ENCODE data around the gene SEC14L5.

SEC14L5 gene

GRCh38 chr16:4938683-4939030 is 19.5 kb upstream of the SEC14L5 start:
- no peaks in the 10 kb centered on the region for H4K20me1 ChIP-seq (ENCODE audit: insufficient read depth, low read length)
- DNase-seq: no peak
- H3K79me2 ChIP-seq (ENCODE audit: low read length): no peaks in the 10 kb centered on the region
- TF ChIP-seq EZH2 (optimal IDR thresholded peaks at IDR 0.05; ENCODE audit: low read depth, low read length) (no peak), EZH2phosphoT487 (IDR thresholded peaks at IDR 0.05; ENCODE audit: low read length) (no peak), CTCF (IDR thresholded peaks at IDR 0.05; ENCODE audit: low read length) (no peak)
- H2AFZ ChIP-seq (ENCODE audit: low read length): no peak overlapping the region
- H3K4me3 ChIP-seq (ENCODE audit: low read length): no peak overlapping the region
- H3K9ac ChIP-seq (ENCODE audit: low read length): no peak overlapping the region
- no peak overlapping the region for H3K4me2 ChIP-seq (ENCODE audit: low read depth, low read length)
- peaks cover 17% of the 10 kb centered on the region for H3K4me1 ChIP-seq (ENCODE audit: low read length)
- peaks cover 34% of the 10 kb centered on the region for H3K27me3 ChIP-seq (replicated peaks; ENCODE audit: insufficient read depth, low read length)
- H3K9me2 ChIP-seq (replicated peaks; ENCODE audit: insufficient read depth, low read length): no peaks in the 10 kb centered on the region
- no peaks in the 10 kb centered on the region for H3K9me3 ChIP-seq (replicated peaks; ENCODE audit: insufficient read depth, low read length)
- no peaks in the 10 kb centered on the region; the same call in none of the 2 replicates for H3F3A ChIP-seq (ENCODE audit: insufficient read depth, low read length)
- no peaks in the 10 kb centered on the region for H3K36me3 ChIP-seq (replicated peaks; ENCODE audit: insufficient read depth, low read length)
- no peak overlapping the region for H3K27ac ChIP-seq (ENCODE audit: low read length)

- no peak overlapping the region for H3K9ac ChIP-seq (ENCODE audit: low read length)
- H3K4me1 ChIP-seq (ENCODE audit: low read length): peaks cover 17% of the 10 kb centered on the region
- H3K27ac ChIP-seq (ENCODE audit: low read length): peak overlapping the region; percentile 55; the same call in 1 of the 2 replicates
- peak overlapping the region; percentile 50; the same call in 1 of the 2 replicates for H3K4me2 ChIP-seq (ENCODE audit: low read depth, low read length)
- DNase-seq: peak; percentile 49
- H2AFZ ChIP-seq (ENCODE audit: low read length): no peak overlapping the region
- H3K36me3 ChIP-seq (replicated peaks; ENCODE audit: insufficient read depth, low read length): no peaks in the 10 kb centered on the region
- H3K79me2 ChIP-seq (ENCODE audit: low read length): no peaks in the 10 kb centered on the region
- no peaks in the 10 kb centered on the region for H3K9me2 ChIP-seq (replicated peaks; ENCODE audit: insufficient read depth, low read length)
- no peaks in the 10 kb centered on the region; the same call in none of the 2 replicates for H3F3A ChIP-seq (ENCODE audit: insufficient read depth, low read length)
- no peak for TF ChIP-seq EZH2 (optimal IDR thresholded peaks at IDR 0.05; ENCODE audit: low read depth, low read length)
- no peak for TF ChIP-seq EZH2phosphoT487 (IDR thresholded peaks at IDR 0.05; ENCODE audit: low read length)
- no peak for TF ChIP-seq CTCF (IDR thresholded peaks at IDR 0.05; ENCODE audit: low read length)
- H4K20me1 ChIP-seq (ENCODE audit: insufficient read depth, low read length): no peaks in the 10 kb centered on the region
- no peak overlapping the region for H3K4me3 ChIP-seq (ENCODE audit: low read length)
- peaks cover 18% of the 10 kb centered on the region for H3K27me3 ChIP-seq (replicated peaks; ENCODE audit: insufficient read depth, low read length)
- H3K9me3 ChIP-seq (replicated peaks; ENCODE audit: insufficient read depth, low read length): no peaks in the 10 kb centered on the region
Measured at GRCh38 chr16:4940719-4941118, 17.4 kb upstream of the SEC14L5 start.

- H3K4me3 ChIP-seq (ENCODE audit: low read length): no peak overlapping the region
- H3K4me1 ChIP-seq (ENCODE audit: low read length): peaks cover 17% of the 10 kb centered on the region
- no peaks in the 10 kb centered on the region for H3K9me3 ChIP-seq (replicated peaks; ENCODE audit: insufficient read depth, low read length)
- no peaks in the 10 kb centered on the region for H3K36me3 ChIP-seq (replicated peaks; ENCODE audit: insufficient read depth, low read length)
- no peaks in the 10 kb centered on the region for H3K79me2 ChIP-seq (ENCODE audit: low read length)
- peaks cover 7% of the 10 kb centered on the region for H3K27me3 ChIP-seq (replicated peaks; ENCODE audit: insufficient read depth, low read length)
- H3F3A ChIP-seq (ENCODE audit: insufficient read depth, low read length): no peaks in the 10 kb centered on the region; the same call in none of the 2 replicates
- no peak overlapping the region for H3K27ac ChIP-seq (ENCODE audit: low read length)
- no peak overlapping the region for H3K4me2 ChIP-seq (ENCODE audit: low read depth, low read length)
- TF ChIP-seq EZH2phosphoT487 (IDR thresholded peaks at IDR 0.05; ENCODE audit: low read length) (no peak), CTCF (IDR thresholded peaks at IDR 0.05; ENCODE audit: low read length) (no peak), EZH2 (optimal IDR thresholded peaks at IDR 0.05; ENCODE audit: low read depth, low read length) (no peak)
- no peaks in the 10 kb centered on the region for H3K9me2 ChIP-seq (replicated peaks; ENCODE audit: insufficient read depth, low read length)
- H2AFZ ChIP-seq (ENCODE audit: low read length): no peak overlapping the region
- H4K20me1 ChIP-seq (ENCODE audit: insufficient read depth, low read length): no peaks in the 10 kb centered on the region
- DNase-seq: no peak
- no peak overlapping the region for H3K9ac ChIP-seq (ENCODE audit: low read length)
Measured at GRCh38 chr16:4942481-4942880, 15.6 kb upstream of the SEC14L5 start.

Measured in MM.1S (cell line).